ENCODE data around the gene CTIF.

- TF ChIP-seq POLR2AphosphoS5 (IDR thresholded peaks at IDR 0.05; ENCODE audit: low read depth) (no peak), CTCF (conservative IDR thresholded peaks at IDR 0.05; ENCODE audit: low read depth in 2 of 2) (no peak), EZH2 (IDR thresholded peaks at IDR 0.05; ENCODE audit: low read depth, unreplicated experiment) (no peak), EZH2phosphoT487 (IDR thresholded peaks at IDR 0.05; ENCODE audit: unreplicated experiment) (no peak), REST (IDR thresholded peaks at IDR 0.05; ENCODE audit: unreplicated experiment) (no peak), JUNB (IDR thresholded peaks at IDR 0.05; ENCODE audit: unreplicated experiment) (no peak), CREB1 (CRISPR knock-in tag; IDR thresholded peaks at IDR 0.05; ENCODE audit: low read depth) (no peak)
Measured at GRCh38 chr18:48867978-48868377, 329.1 kb downstream of the CTIF start.
